HCT116 (cell line): ENCODE results near the gene MYO3B. TPM values are rescaled to one million over a fixed set of nuclear protein-coding genes. Genes with fewer than 3 reads are reported as not detected.
"Not testable (repeated sequence)": the region's sequence is repeated elsewhere in the genome, so short reads cannot be mapped to it uniquely, and the experiment has no call there.

Experiments
- ATAC-seq: fragments of 200-7000 bp; cut with Tn5 transposase; 2 replicates; pipeline ENCODE4 v1.9.1; 2020; ENCODE audit warnings: mild to moderate bottlenecking, moderate library complexity
- BruUV-seq: library from RNA; stranded (reverse); fragments of 400-500 nt; replicated peaks from 2 replicates; lab custom pipeline; 2021; lab: Mats Ljungman, UMichigan
- CTCF ChIA-PET: fragments of 300-600 bp; sonication (Branson Sonifier 250); formaldehyde crosslinking; loops from one replicate; lab custom pipeline; 2021; ENCODE audit warnings: antibody characterized with exemption; lab: Charles Lee
- POLR2A ChIA-PET: fragments of 300-600, 350-600 bp; sonication (Branson Sonifier 250); formaldehyde crosslinking; loops from one replicate; lab custom pipeline; 2021; ENCODE audit warnings: antibody characterized with exemption; lab: Charles Lee
- RAD21 ChIA-PET, 2 experiments: fragments of 300-600 bp; sonication (Branson Sonifier 250); formaldehyde crosslinking; loops; one replicate each; lab custom pipeline; 2023; ENCODE audit warnings: low total read pairs in 2 of 2; ENCODE audit not compliant: uncharacterized antibody in 2 of 2, unreplicated experiment in 2 of 2, low non-redundant PET in 1 of 2; lab: Charles Lee
- DNase-seq: peaks from one replicate; pipeline ENCODE4 v3.0.0-alpha.2; 2010; ENCODE audit warnings: low read depth, low spot score
- H2AFZ ChIP-seq: fragments of 200-600 bp; shearing (Covaris generic), sonication (generic); 2 replicates; pipeline ENCODE4 v1.6.1; 2017; ENCODE audit warnings: low read depth, mixed run types, mixed read lengths, antibody characterized with exemption, low read length; ENCODE audit not compliant: poor library complexity, severe bottlenecking
- H3K27ac ChIP-seq: 2 replicates; pipeline ENCODE4 v1.5.1; 2012; ENCODE audit warnings: low read depth, low read length
- H3K27me3 ChIP-seq: fragments of 200-600 bp; sonication (generic); 2 replicates; pipeline ENCODE4 v1.6.1; 2016; ENCODE audit warnings: mixed run types, low read length, mixed read lengths; ENCODE audit not compliant: insufficient read depth
- H3K36me3 ChIP-seq, 2 experiments: fragments of 200-500 bp in 1 of 2; fragments of 200-600 bp in 1 of 2; sonication (Bioruptor generic) in 1 of 2; sonication (generic) in 1 of 2; 2 replicates each; pipeline versions ENCODE4 v1.5.1 to v1.6.1; 2014 to 2016; ENCODE audit warnings: low read length in 2 of 2, inconsistent platforms in 1 of 2, mixed read lengths in 1 of 2, mixed run types in 1 of 2; ENCODE audit not compliant: insufficient read depth in 2 of 2, control insufficient read depth in 1 of 2
- H3K4me1 ChIP-seq, 2 experiments: fragments of 200-600 bp in 1 of 2; sonication (generic) in 1 of 2; 2 replicates each; pipeline versions ENCODE4 v1.5.1 to v1.6.1; 2012 to 2017; ENCODE audit warnings: low read length in 2 of 2, inconsistent platforms in 1 of 2, mild to moderate bottlenecking in 1 of 2, mixed read lengths in 1 of 2, mixed run types in 1 of 2, moderate library complexity in 1 of 2; ENCODE audit not compliant: insufficient read depth in 2 of 2, control insufficient read depth in 1 of 2
- H3K4me2 ChIP-seq: fragments of 200-600 bp; sonication (generic); 2 replicates; pipeline ENCODE4 v1.6.1; 2017; ENCODE audit warnings: mixed run types, low read length, mixed read lengths
- H3K4me3 ChIP-seq, 2 experiments: fragments of 200-600 bp in 1 of 2; sonication (generic) in 1 of 2; replicated peaks in 1 of 2; 2 replicates each; pipeline ENCODE4 v1.5.1; 2011 to 2016; ENCODE audit warnings: low read length in 2 of 2, control low read depth in 1 of 2, low read depth in 1 of 2, mild to moderate bottlenecking in 1 of 2, mixed read lengths in 1 of 2, mixed run types in 1 of 2
- H3K79me2 ChIP-seq: fragments of 200-600 bp; sonication (generic); 2 replicates; pipeline ENCODE4 v1.6.1; 2017; ENCODE audit warnings: mild to moderate bottlenecking, mixed run types, low read length, moderate library complexity, mixed read lengths; ENCODE audit not compliant: insufficient read depth
- H3K9ac ChIP-seq: fragments of 200-600 bp; sonication (generic); 2 replicates; pipeline ENCODE4 v1.6.1; 2016; ENCODE audit warnings: low read length, mixed read lengths
- H3K9me2 ChIP-seq: fragments of 200-600 bp; sonication (generic), shearing (Covaris generic); 2 replicates; pipeline ENCODE4 v1.6.1; 2017; ENCODE audit warnings: mixed run types, mild to moderate bottlenecking, moderate library complexity; ENCODE audit not compliant: insufficient read depth
- H3K9me3 ChIP-seq, 2 experiments: fragments of 200-500 bp in 1 of 2; fragments of 200-600 bp in 1 of 2; sonication (Bioruptor generic) in 1 of 2; sonication (generic) in 1 of 2; 2 replicates each; pipeline ENCODE4 v1.6.1; 2014 to 2017; ENCODE audit warnings: low read length in 2 of 2, mixed read lengths in 2 of 2, inconsistent platforms in 1 of 2, low read depth in 1 of 2, mild to moderate bottlenecking in 1 of 2, mixed run types in 1 of 2, moderate library complexity in 1 of 2; ENCODE audit not compliant: control insufficient read depth in 1 of 2, insufficient read depth in 1 of 2
- H4K20me1 ChIP-seq: fragments of 200-600 bp; sonication (generic), shearing (Covaris generic); 2 replicates; pipeline ENCODE4 v1.6.1; 2017; ENCODE audit warnings: mixed run types, mild to moderate bottlenecking, moderate library complexity; ENCODE audit not compliant: insufficient read depth
- CBX3 ChIP-seq: IDR thresholded peaks from 2 replicates; pipeline ENCODE4 v1.6.1; 2012; ENCODE audit warnings: low read depth
- CEBPB ChIP-seq: IDR thresholded peaks from 2 replicates; pipeline ENCODE4 v1.6.1; 2012; ENCODE audit warnings: low read depth
- EGR1 ChIP-seq: IDR thresholded peaks from 2 replicates; pipeline ENCODE4 v1.6.1; 2012; ENCODE audit warnings: low read depth
- EZH2 ChIP-seq: fragments of 200-600 bp; sonication (generic); IDR thresholded peaks from 2 replicates; pipeline ENCODE4 v1.6.1; 2017; ENCODE audit warnings: antibody characterized with exemption, mixed run types
- EZH2phosphoT487 ChIP-seq: fragments of 200-600 bp; IDR thresholded peaks from 2 replicates; pipeline ENCODE4 v1.6.1; 2018; ENCODE audit warnings: antibody characterized with exemption, borderline replicate concordance
- MAX ChIP-seq: IDR thresholded peaks from 2 replicates; pipeline ENCODE4 v1.6.1; 2012
- POLR2A ChIP-seq: IDR thresholded peaks from 2 replicates; pipeline ENCODE4 v1.7.0; 2011; ENCODE audit warnings: borderline replicate concordance; ENCODE audit not compliant: insufficient read depth, insufficient read length; ENCODE audit errors: extremely low read depth
- RAD21 ChIP-seq: IDR thresholded peaks from 2 replicates; pipeline ENCODE4 v1.6.1; 2012; ENCODE audit warnings: low read depth, mild to moderate bottlenecking
- SP1 ChIP-seq: IDR thresholded peaks from 2 replicates; pipeline ENCODE4 v1.6.1; 2012; ENCODE audit warnings: low read depth
- ZBTB33 ChIP-seq: IDR thresholded peaks from 2 replicates; pipeline ENCODE4 v1.6.1; 2011; ENCODE audit warnings: mild to moderate bottlenecking, low read length, moderate library complexity; ENCODE audit not compliant: insufficient replicate concordance; ENCODE audit errors: extremely low read depth
- ZFX ChIP-seq: fragments of 450-650 bp; IDR thresholded peaks from 2 replicates; pipeline ENCODE4 v1.6.1; 2017
- ZNF274 ChIP-seq: fragments of 200-500 bp; sonication (Bioruptor generic); IDR thresholded peaks from 2 replicates; pipeline ENCODE4 v1.6.1; 2014; ENCODE audit warnings: mild to moderate bottlenecking, low read depth, low read length, inconsistent platforms
- intact Hi-C: fragments of 100-400 bp; cut with micrococcal nuclease; formaldehyde crosslinking; loops from 2 replicates; pipeline ENCODE4 v1.10.0; 2022
- total RNA-seq: library from RNA; stranded (reverse); gene quantifications from one replicate; pipeline ENCODE4 v1.2.1, GENCODE V29; 2021; ENCODE audit not compliant: unreplicated experiment

MYO3B gene
- total RNA-seq, 1 experiment from 2014 or later: not detected

- intact Hi-C loops: no loop called here
These were observed 493.1 kb downstream of the MYO3B start for GRCh38 chr2:170671079-170671478.

GRCh38 chr2:170674282-170674681 is 496.3 kb downstream of the MYO3B start:
- H3K27me3 ChIP-seq, H3K9me3 ChIP-seq, POLR2A ChIA-PET, CTCF ChIA-PET, H3K9me2 ChIP-seq, H3K36me3 ChIP-seq, intact Hi-C loops, ATAC-seq, DNase-seq, RAD21 ChIA-PET, H3K4me3 ChIP-seq, H3K27ac ChIP-seq, H3K9ac ChIP-seq, BruUV-seq, H3K4me1 ChIP-seq, H4K20me1 ChIP-seq, H3K79me2 ChIP-seq, H3K4me2 ChIP-seq, H2AFZ ChIP-seq: not testable (repeated sequence)

More at GRCh38 chr2:170671079-170671478, 493.1 kb downstream of the MYO3B start:
- DNase-seq (no peak), ATAC-seq (no peak)
- Histone ChIP-seq H3K4me1 (no peaks in the 10 kb centered on the region), H3K4me3 (no peak overlapping the region), H3K36me3 (no peaks in the 10 kb centered on the region), H2AFZ (no peak overlapping the region), H3K9ac (no peak overlapping the region), H3K9me3 (no peaks in the 10 kb centered on the region), H4K20me1 (no peaks in the 10 kb centered on the region), H3K79me2 (no peaks in the 10 kb centered on the region), H3K27me3 (no peaks in the 10 kb centered on the region), H3K27ac (no peak overlapping the region), H3K9me2 (no peaks in the 10 kb centered on the region), H3K4me2 (no peak overlapping the region)
- CTCF ChIA-PET: no interaction called here
- no TSS peak for BruUV-seq
- TF ChIP-seq MAX (no peak), ZFX (no peak), ZBTB33 (no peak), POLR2A (no peak), CEBPB (no peak), SP1 (no peak), CBX3 (no peak), RAD21 (no peak), ZNF274 (no peak), EZH2phosphoT487 (no peak), EGR1 (no peak), EZH2 (no peak)
- RAD21 ChIA-PET: no interaction called here
- POLR2A ChIA-PET: no interaction called here
